ENCODE results near the gene CHD5. TPM values are rescaled to one million over a fixed set of nuclear protein-coding genes. Genes with fewer than 3 reads are reported as not detected.

The CHD5 gene
- polyA plus RNA-seq, 4 donors = 0.28 to 1.8 (median 0.67) TPM; not detected in 1

DNA sequence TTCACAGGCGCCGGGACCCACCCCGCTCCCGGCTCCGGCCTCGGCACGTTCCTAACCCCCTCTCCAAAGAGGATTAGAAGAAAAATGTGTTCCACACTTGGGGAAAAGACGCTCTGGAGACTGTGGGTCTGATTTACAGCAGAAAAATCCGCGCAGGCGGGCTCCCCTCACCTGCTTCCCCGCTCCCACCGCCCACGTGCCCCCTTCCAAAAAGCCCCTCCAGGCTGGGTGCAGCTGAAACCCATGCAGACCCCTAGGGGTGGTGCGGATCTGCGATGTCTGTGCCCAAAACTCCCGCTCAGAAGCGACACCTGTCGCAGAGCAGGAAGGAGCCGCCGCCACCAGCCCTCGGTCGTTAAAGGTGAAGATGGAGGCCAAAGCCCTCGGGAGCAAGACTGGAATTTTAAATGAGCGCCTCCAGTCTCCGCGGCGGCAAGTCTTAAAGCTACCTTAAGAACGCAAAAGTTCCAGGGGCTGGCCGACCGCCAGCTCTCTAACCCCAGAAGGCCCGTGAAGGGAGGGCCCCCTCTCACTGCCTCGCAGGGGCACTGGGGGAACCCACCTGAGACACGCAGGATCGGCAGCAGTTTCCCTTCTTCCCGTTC is 688 bp upstream of the CHD5 start:
- no peak overlapping the region for H3K27ac ChIP-seq (ENCODE audit: low read depth in 1 of 3, low read length in 2 of 3)
- DNase-seq = no peak

DNA sequence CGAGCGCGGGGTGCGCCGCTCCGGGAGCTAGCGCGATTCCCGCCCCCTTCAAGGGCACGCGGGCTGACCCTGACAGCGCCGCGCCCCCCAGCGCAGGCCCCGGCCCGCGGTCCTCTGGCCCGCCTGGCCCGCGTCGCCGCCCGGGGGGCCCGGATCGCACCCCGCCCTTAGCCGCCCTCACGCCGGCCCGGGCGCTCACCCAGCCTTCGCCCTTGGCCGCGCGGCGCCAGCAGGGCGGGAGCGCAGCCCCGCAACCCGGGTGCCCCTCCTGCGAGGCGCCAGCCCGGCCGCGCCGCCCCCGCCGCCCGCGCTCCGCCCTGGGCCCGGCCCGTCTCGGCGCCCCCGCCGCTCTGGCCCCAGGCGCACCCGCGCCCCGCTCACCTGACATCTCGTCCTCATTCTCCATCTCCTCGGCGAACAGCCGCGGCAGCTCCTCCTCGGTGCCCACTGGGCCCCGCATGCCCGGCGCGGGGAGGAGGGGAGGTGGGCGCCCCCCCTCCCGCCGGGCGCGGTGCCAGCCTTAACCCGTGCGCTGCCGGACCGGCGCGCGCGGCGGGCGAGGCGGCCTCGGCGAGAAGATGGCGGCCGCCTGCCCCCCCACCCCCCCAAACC is 451 bp downstream of the CHD5 start:
- Histone ChIP-seq H3K36me3 (ENCODE audit: control insufficient read depth in 3 of 3, insufficient read depth in 2 of 3, low read depth in 1 of 3, low read length in 3 of 3) (peaks cover 0 to 4% (median 0%) of the 10 kb centered on the region in 3 donors), H3K4me1 (ENCODE audit: control insufficient read depth in 3 of 3, insufficient read depth in 2 of 3, low read depth in 1 of 3, low read length in 2 of 3) (no peaks in the 10 kb centered on the region), H3K9me3 (ENCODE audit: control insufficient read depth in 2 of 2, insufficient read depth in 1 of 2, low read depth in 1 of 2, low read length in 1 of 2) (no peaks in the 10 kb centered on the region), H3K27ac (ENCODE audit: low read depth in 1 of 3, low read length in 2 of 3) (no peak overlapping the region), H3K4me3 (ENCODE audit: low read depth in 1 of 3, low read length in 3 of 3) (peak overlapping the region in 1 of 3 donors; percentile 24), H3K27me3 (ENCODE audit: control insufficient read depth in 3 of 3, insufficient read depth in 3 of 3, low read length in 3 of 3) (peaks cover 22 to 54% (median 25%) of the 10 kb centered on the region in 3 donors)
- 0 to 4% (median 2%) methylated on average over 2 to 92 of the region's 92 CpGs for WGBS, 3 donors
- DNase-seq (no peak), FAIRE-seq (no peak)

More for the DNA sequence above, 688 bp upstream of the CHD5 start:
- Histone ChIP-seq H3K4me3 (ENCODE audit: low read depth in 1 of 3, low read length in 3 of 3) (no peak overlapping the region), H3K4me1 (ENCODE audit: control insufficient read depth in 3 of 3, insufficient read depth in 2 of 3, low read depth in 1 of 3, low read length in 2 of 3) (no peaks in the 10 kb centered on the region), H3K27me3 (ENCODE audit: control insufficient read depth in 3 of 3, insufficient read depth in 3 of 3, low read length in 3 of 3) (peaks cover 20 to 54% (median 22%) of the 10 kb centered on the region in 3 donors), H3K36me3 (ENCODE audit: control insufficient read depth in 3 of 3, insufficient read depth in 2 of 3, low read depth in 1 of 3, low read length in 3 of 3) (peaks cover 0 to 9% (median 3%) of the 10 kb centered on the region in 3 donors), H3K9me3 (ENCODE audit: control insufficient read depth in 2 of 2, insufficient read depth in 1 of 2, low read depth in 1 of 2, low read length in 1 of 2) (no peaks in the 10 kb centered on the region)
- no peak for FAIRE-seq
- WGBS, 3 donors = 4 to 6% (median 5%) methylated on average over 35 to 36 of the region's 36 CpGs

- Histone ChIP-seq H3K4me1 (ENCODE audit: control insufficient read depth in 3 of 3, insufficient read depth in 2 of 3, low read depth in 1 of 3, low read length in 2 of 3) (no peaks in the 10 kb centered on the region), H3K9me3 (ENCODE audit: control insufficient read depth in 2 of 2, insufficient read depth in 1 of 2, low read depth in 1 of 2, low read length in 1 of 2) (no peaks in the 10 kb centered on the region), H3K27me3 (ENCODE audit: control insufficient read depth in 3 of 3, insufficient read depth in 3 of 3, low read length in 3 of 3) (peaks cover 22 to 54% (median 25%) of the 10 kb centered on the region in 3 donors), H3K27ac (ENCODE audit: low read depth in 1 of 3, low read length in 2 of 3) (no peak overlapping the region), H3K36me3 (ENCODE audit: control insufficient read depth in 3 of 3, insufficient read depth in 2 of 3, low read depth in 1 of 3, low read length in 3 of 3) (no peaks in the 10 kb centered on the region), H3K4me3 (ENCODE audit: low read depth in 1 of 3, low read length in 3 of 3) (peak overlapping the region in 1 of 3 donors; percentile 3)
- no peak for DNase-seq
- 4 to 7% (median 5%) methylated on average over 27 to 51 of the region's 51 CpGs for WGBS, 3 donors
- FAIRE-seq = no peak
These were observed 1.2 kb downstream of the CHD5 start for GRCh38 chr1:6178751-6179563.

DNA sequence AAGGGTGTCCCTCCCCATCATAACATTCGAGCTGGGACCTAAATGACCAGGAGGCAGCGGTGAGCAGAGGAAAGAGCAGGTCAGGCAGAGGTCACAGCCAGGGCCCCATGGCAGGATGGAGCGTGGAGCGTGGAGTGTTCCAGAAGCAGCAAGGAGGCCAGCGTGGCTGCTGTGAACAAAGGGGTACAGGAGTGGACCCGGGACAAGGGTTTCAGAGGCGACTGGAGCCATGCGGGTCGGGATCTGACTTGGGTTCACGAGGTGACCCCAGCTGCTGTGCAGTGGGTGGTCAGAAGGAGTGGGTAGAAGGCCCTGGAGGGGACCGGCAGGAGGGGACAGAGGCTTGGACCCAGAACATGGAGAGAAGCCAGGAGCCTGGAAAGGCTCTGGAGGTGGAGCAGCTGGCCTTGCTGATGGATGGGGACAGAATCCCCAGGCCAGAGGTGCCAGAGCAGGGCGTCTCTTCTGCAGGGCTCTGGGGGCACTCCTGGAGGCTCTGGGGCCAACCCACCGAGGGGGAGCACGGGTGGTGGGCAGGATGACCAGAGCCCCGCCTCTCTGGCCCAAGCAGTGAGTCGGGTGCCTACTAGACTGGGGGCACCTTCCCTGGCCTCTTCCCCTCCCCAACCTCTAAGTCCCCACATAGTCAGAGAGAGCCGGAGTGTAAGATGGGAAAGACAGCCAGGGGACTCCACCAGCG is 2.3 kb downstream of the CHD5 start:
- FAIRE-seq = no peak
- H3K4me1 ChIP-seq (ENCODE audit: control insufficient read depth in 3 of 3, insufficient read depth in 2 of 3, low read depth in 1 of 3, low read length in 2 of 3) = no peaks in the 10 kb centered on the region
- WGBS, 3 donors = 67 to 73% (median 67%) methylated on average over 18 of the region's 18 CpGs
- DNase-seq = no peak
- no peak overlapping the region for H3K4me3 ChIP-seq (ENCODE audit: low read depth in 1 of 3, low read length in 3 of 3)
- H3K27ac ChIP-seq (ENCODE audit: low read depth in 1 of 3, low read length in 2 of 3) = no peak overlapping the region
- no peaks in the 10 kb centered on the region for H3K36me3 ChIP-seq (ENCODE audit: control insufficient read depth in 3 of 3, insufficient read depth in 2 of 3, low read depth in 1 of 3, low read length in 3 of 3)
- no peaks in the 10 kb centered on the region for H3K9me3 ChIP-seq (ENCODE audit: control insufficient read depth in 2 of 2, insufficient read depth in 1 of 2, low read depth in 1 of 2, low read length in 1 of 2)
- peaks cover 22 to 54% (median 25%) of the 10 kb centered on the region in 3 donors for H3K27me3 ChIP-seq (ENCODE audit: control insufficient read depth in 3 of 3, insufficient read depth in 3 of 3, low read length in 3 of 3)

- Histone ChIP-seq H3K9me3 (ENCODE audit: control insufficient read depth in 2 of 2, insufficient read depth in 1 of 2, low read depth in 1 of 2, low read length in 1 of 2) (no peaks in the 10 kb centered on the region), H3K27me3 (ENCODE audit: control insufficient read depth in 3 of 3, insufficient read depth in 3 of 3, low read length in 3 of 3) (peaks cover 22 to 49% (median 25%) of the 10 kb centered on the region in 3 donors), H3K36me3 (ENCODE audit: control insufficient read depth in 3 of 3, insufficient read depth in 2 of 3, low read depth in 1 of 3, low read length in 3 of 3) (no peaks in the 10 kb centered on the region), H3K4me3 (ENCODE audit: low read depth in 1 of 3, low read length in 3 of 3) (no peak overlapping the region), H3K4me1 (ENCODE audit: control insufficient read depth in 3 of 3, insufficient read depth in 2 of 3, low read depth in 1 of 3, low read length in 2 of 3) (no peaks in the 10 kb centered on the region), H3K27ac (ENCODE audit: low read depth in 1 of 3, low read length in 2 of 3) (no peak overlapping the region)
- DNase-seq (no peak), FAIRE-seq (no peak)
- 72 to 77% (median 77%) methylated on average over 5 of the region's 5 CpGs for WGBS, 3 donors
These were observed 3.3 kb downstream of the CHD5 start for GRCh38 chr1:6176779-6177178.

DNA sequence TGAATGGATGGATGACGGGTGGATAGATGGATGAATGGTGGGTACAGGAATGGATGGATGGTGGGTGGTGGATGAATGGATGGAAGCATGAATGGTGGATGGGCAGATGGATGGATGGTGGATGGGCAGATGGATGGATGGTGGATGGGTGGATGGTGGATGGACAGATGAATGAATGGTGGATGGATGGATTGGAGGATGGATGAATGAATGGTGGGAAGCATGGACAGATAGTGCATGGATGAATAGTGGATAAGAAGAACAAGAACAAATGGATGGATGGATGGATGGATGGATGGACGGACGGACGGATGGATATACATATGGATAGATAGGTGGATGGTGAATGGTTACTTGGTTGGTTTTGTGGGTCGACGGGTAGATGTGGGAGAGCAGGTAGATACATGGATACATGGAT is 4.7 kb downstream of the CHD5 start:
- DNase-seq = no peak
- Histone ChIP-seq H3K9me3 (ENCODE audit: control insufficient read depth in 2 of 2, insufficient read depth in 1 of 2, low read depth in 1 of 2, low read length in 1 of 2) (no peaks in the 10 kb centered on the region), H3K4me1 (ENCODE audit: control insufficient read depth in 3 of 3, insufficient read depth in 2 of 3, low read depth in 1 of 3, low read length in 2 of 3) (no peaks in the 10 kb centered on the region), H3K4me3 (ENCODE audit: low read depth in 1 of 3, low read length in 3 of 3) (no peak overlapping the region), H3K36me3 (ENCODE audit: control insufficient read depth in 3 of 3, insufficient read depth in 2 of 3, low read depth in 1 of 3, low read length in 3 of 3) (no peaks in the 10 kb centered on the region), H3K27ac (ENCODE audit: low read depth in 1 of 3, low read length in 2 of 3) (no peak overlapping the region), H3K27me3 (ENCODE audit: control insufficient read depth in 3 of 3, insufficient read depth in 3 of 3, low read length in 3 of 3) (peaks cover 16 to 36% (median 20%) of the 10 kb centered on the region in 3 donors)
- no peak for FAIRE-seq
- WGBS, 3 donors = 84 to 97% (median 94%) methylated on average over 6 of the region's 6 CpGs

DNA sequence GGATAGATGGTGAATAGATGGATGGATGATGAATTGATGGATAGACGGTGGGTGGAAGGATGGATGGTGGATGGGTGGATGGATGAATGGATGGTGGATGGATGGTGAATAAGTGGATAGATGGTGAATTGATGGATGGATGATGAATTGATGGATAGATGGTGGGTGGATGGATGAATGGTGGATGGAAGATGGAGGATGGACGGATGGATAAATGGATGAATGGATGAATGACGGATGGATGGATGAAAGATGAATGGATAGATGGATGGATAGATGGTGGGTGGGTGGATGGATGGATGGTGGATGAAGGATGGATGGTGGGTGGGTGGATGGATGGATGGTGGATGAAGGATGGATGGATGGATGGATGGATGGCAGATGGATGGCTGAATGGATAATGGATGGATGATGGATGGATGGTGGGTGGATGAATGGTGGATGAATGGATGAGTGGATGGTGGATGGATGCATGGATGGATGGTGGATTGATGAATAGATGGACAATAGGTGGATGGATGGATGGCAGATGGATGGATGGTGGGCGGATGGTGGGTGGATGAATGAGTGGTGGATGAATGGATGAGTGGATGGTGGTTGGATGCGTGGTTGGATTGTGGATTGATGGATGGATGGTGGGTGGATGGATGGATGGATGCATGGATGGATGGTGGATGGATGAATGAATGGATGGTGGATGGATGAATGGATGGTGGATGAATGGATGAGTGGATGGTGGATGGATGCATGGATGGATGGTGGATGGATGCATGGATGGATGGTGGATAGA is 5.3 kb downstream of the CHD5 start:
- Histone ChIP-seq H3K36me3 (ENCODE audit: control insufficient read depth in 3 of 3, insufficient read depth in 2 of 3, low read depth in 1 of 3, low read length in 3 of 3) (no peaks in the 10 kb centered on the region), H3K4me3 (ENCODE audit: low read depth in 1 of 3, low read length in 3 of 3) (no peak overlapping the region), H3K4me1 (ENCODE audit: control insufficient read depth in 3 of 3, insufficient read depth in 2 of 3, low read depth in 1 of 3, low read length in 2 of 3) (no peaks in the 10 kb centered on the region), H3K27ac (ENCODE audit: low read depth in 1 of 3, low read length in 2 of 3) (no peak overlapping the region), H3K27me3 (ENCODE audit: control insufficient read depth in 3 of 3, insufficient read depth in 3 of 3, low read length in 3 of 3) (peaks cover 12 to 34% (median 20%) of the 10 kb centered on the region in 3 donors), H3K9me3 (ENCODE audit: control insufficient read depth in 2 of 2, insufficient read depth in 1 of 2, low read depth in 1 of 2, low read length in 1 of 2) (no peaks in the 10 kb centered on the region)
- 86 to 93% (median 88%) methylated on average over 5 of the region's 5 CpGs for WGBS, 3 donors
- DNase-seq (no peak), FAIRE-seq (no peak)
